ENCODE results near the gene CHST11. TPM values are rescaled to one million over a fixed set of nuclear protein-coding genes. Genes with fewer than 3 reads are reported as not detected.

Gene CHST11
- polyA plus RNA-seq, 1 donor (not counting 4 experiments of a cell fraction or from before 2014, with no cell fraction given): 11.9 TPM

DNA sequence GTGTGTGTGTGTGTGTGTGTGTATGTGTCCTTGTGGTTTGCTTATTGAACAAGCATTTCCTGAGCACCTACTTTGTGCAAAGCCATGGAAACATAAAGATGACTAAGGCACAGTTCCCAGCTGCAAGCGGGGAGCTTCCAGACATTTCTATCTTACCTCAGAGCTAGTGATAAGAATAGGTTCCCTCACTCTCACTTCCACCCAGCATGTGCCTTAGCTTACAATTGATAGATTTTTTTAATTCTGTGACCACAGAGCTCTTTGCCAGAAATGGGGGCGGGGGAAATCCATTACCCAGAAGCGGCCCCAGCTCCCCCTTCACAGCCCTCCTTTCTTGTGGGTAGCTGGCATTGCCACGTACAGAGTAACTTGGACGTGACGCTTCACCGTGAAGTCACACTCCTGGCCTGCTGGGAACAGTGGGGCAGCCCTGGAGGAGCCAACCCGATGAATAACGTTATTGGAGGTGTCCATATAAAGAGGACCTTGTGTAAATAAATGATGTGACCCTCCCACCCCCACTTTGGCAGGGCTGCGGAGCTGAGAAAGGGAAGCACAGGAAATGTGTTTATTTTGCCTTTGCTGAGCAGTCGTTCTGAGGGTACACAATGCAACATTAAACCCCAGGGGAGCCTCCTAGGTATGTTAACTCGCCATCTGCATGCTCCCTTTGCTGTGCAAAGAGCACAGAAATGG, 238.9 kb downstream of the CHST11 start:
- Histone ChIP-seq H3K4me2 (ENCODE audit: control insufficient read depth, extremely low read depth, insufficient read depth, low read depth, low read length) (no peak overlapping the region), H3K36me3 (ENCODE audit: control insufficient read depth in 2 of 2, extremely low read depth in 1 of 2, insufficient read depth in 2 of 2, low read length in 2 of 2) (peaks cover 0 to 1% of the 10 kb centered on the region in 2 experiments), H3K79me2 (ENCODE audit: control insufficient read depth, insufficient read depth, low read length) (no peaks in the 10 kb centered on the region), H3K4me3 (ENCODE audit: control insufficient read depth in 2 of 3, extremely low read depth in 1 of 3, insufficient read depth in 2 of 3, low read depth in 1 of 3, low read length in 3 of 3) (no peak overlapping the region), H3K4me1 (ENCODE audit: control insufficient read depth, extremely low read depth, insufficient read depth, low read length) (no peaks in the 10 kb centered on the region), H3K9me3 (ENCODE audit: control insufficient read depth, low read depth, low read length) (no peaks in the 10 kb centered on the region), H3K9me1 (ENCODE audit: control insufficient read depth, extremely low read depth, insufficient read depth, low read length) (no peaks in the 10 kb centered on the region), H4K20me1 (ENCODE audit: control insufficient read depth, extremely low read depth, insufficient read depth, low read length) (peaks cover 4% of the 10 kb centered on the region), H3K9ac (ENCODE audit: control insufficient read depth, extremely low read depth, insufficient read depth, low read length) (no peak overlapping the region), H2AFZ (ENCODE audit: control insufficient read depth, low read length) (no peak overlapping the region), H3K27me3 (ENCODE audit: control insufficient read depth, extremely low read depth, insufficient read depth, low read length) (no peaks in the 10 kb centered on the region), H3K27ac (ENCODE audit: control insufficient read depth, insufficient read depth, low read length) (no peak overlapping the region)
- no peak for FAIRE-seq
- TF ChIP-seq CTCF (optimal IDR thresholded peaks at IDR 0.05 in 1 of 3, IDR thresholded peaks at IDR 0.05 in 1 of 3, conservative IDR thresholded peaks at IDR 0.05 in 1 of 3; ENCODE audit: extremely low read depth in 1 of 3, insufficient read depth in 2 of 3, low read length in 3 of 3): no peak
- TF ChIP-seq EZH2 (IDR thresholded peaks at IDR 0.05; ENCODE audit: low read length): no peak
- dilution Hi-C loops (cut with MboI; ENCODE audit: extremely low pct_ligation_motif_present, low sequenced_read_pairs): no loop called here
- no peak for DNase-seq (ENCODE audit: low read depth, low spot score)

DNA sequence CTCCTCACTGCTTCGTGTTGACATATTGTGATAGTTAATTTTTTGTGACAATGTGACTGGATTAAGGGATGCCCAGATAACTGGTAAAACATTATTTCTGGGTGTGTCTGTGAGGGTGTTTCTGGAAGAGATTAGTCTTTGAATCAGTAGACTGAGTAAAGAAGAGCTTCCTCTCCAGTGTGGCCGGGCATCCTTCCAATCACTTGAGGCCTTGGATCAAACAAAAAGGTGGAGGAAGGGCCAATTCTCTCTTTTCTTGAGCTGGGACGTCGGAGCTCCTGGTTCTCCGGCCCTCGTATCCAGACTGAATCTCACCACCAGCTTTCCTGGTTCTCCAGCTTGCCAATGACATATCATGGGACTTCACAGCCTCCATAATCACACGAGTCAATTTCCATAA, 240.4 kb downstream of the CHST11 start:
- Histone ChIP-seq H3K4me2 (ENCODE audit: control insufficient read depth, extremely low read depth, insufficient read depth, low read depth, low read length) (no peak overlapping the region), H4K20me1 (ENCODE audit: control insufficient read depth, extremely low read depth, insufficient read depth, low read length) (peaks cover under 1% of the 10 kb centered on the region), H2AFZ (ENCODE audit: control insufficient read depth, low read length) (no peak overlapping the region), H3K9me3 (ENCODE audit: control insufficient read depth, low read depth, low read length) (no peaks in the 10 kb centered on the region), H3K9ac (ENCODE audit: control insufficient read depth, extremely low read depth, insufficient read depth, low read length) (no peak overlapping the region), H3K27ac (ENCODE audit: control insufficient read depth, insufficient read depth, low read length) (no peak overlapping the region), H3K4me1 (ENCODE audit: control insufficient read depth, extremely low read depth, insufficient read depth, low read length) (no peaks in the 10 kb centered on the region), H3K9me1 (ENCODE audit: control insufficient read depth, extremely low read depth, insufficient read depth, low read length) (no peaks in the 10 kb centered on the region), H3K36me3 (ENCODE audit: control insufficient read depth in 2 of 2, extremely low read depth in 1 of 2, insufficient read depth in 2 of 2, low read length in 2 of 2) (peaks cover 0 to 1% of the 10 kb centered on the region in 2 experiments), H3K79me2 (ENCODE audit: control insufficient read depth, insufficient read depth, low read length) (no peaks in the 10 kb centered on the region), H3K4me3 (ENCODE audit: control insufficient read depth in 2 of 3, extremely low read depth in 1 of 3, insufficient read depth in 2 of 3, low read depth in 1 of 3, low read length in 3 of 3) (no peak overlapping the region), H3K27me3 (ENCODE audit: control insufficient read depth, extremely low read depth, insufficient read depth, low read length) (no peaks in the 10 kb centered on the region)
- TF ChIP-seq EZH2 (IDR thresholded peaks at IDR 0.05; ENCODE audit: low read length): no peak
- TF ChIP-seq CTCF (optimal IDR thresholded peaks at IDR 0.05 in 1 of 3, IDR thresholded peaks at IDR 0.05 in 1 of 3, conservative IDR thresholded peaks at IDR 0.05 in 1 of 3; ENCODE audit: extremely low read depth in 1 of 3, insufficient read depth in 2 of 3, low read length in 3 of 3): no peak
- dilution Hi-C loops (cut with MboI; ENCODE audit: extremely low pct_ligation_motif_present, low sequenced_read_pairs): no loop called here
- FAIRE-seq (no peak), DNase-seq (ENCODE audit: low read depth, low spot score) (no peak)
